Activated T-cell treated with anti-CD3 and anti-CD28 coated beads, Interleukin-2, amount 50 U/mL, for 24 hours (primary cell): ENCODE results near the gene ACTR1A.
A peak's percentile ranks its signal among the peaks of the same experiment; 100 is the strongest.
"Not testable (repeated sequence)": the region's sequence is repeated elsewhere in the genome, so short reads cannot be mapped to it uniquely, and the experiment has no call there.

ENCODE experiments used
- DNase-seq: peaks from one replicate; pipeline ENCODE4 v3.0.0-alpha.2; 2020
- H3K27ac Mint-ChIP-seq: 2 replicates; pipeline ENCODE4 v1.8.0; 2020; ENCODE audit warnings: mild to moderate bottlenecking, mixed read lengths
- H3K27me3 Mint-ChIP-seq: 2 replicates; pipeline ENCODE4 v1.8.0; 2020; ENCODE audit warnings: mixed read lengths
- H3K36me3 Mint-ChIP-seq: 2 replicates; pipeline ENCODE4 v1.8.0; 2020; ENCODE audit warnings: low read depth, mixed read lengths
- H3K4me1 Mint-ChIP-seq: 2 replicates; pipeline ENCODE4 v1.8.0; 2020; ENCODE audit warnings: low read depth, mixed read lengths
- H3K4me3 Mint-ChIP-seq: 2 replicates; pipeline ENCODE4 v1.8.0; 2020; ENCODE audit warnings: mild to moderate bottlenecking, moderate library complexity, mixed read lengths
- H3K9me3 Mint-ChIP-seq: 2 replicates; pipeline ENCODE4 v1.8.0; 2020; ENCODE audit warnings: mixed read lengths

The ACTR1A gene

DNA sequence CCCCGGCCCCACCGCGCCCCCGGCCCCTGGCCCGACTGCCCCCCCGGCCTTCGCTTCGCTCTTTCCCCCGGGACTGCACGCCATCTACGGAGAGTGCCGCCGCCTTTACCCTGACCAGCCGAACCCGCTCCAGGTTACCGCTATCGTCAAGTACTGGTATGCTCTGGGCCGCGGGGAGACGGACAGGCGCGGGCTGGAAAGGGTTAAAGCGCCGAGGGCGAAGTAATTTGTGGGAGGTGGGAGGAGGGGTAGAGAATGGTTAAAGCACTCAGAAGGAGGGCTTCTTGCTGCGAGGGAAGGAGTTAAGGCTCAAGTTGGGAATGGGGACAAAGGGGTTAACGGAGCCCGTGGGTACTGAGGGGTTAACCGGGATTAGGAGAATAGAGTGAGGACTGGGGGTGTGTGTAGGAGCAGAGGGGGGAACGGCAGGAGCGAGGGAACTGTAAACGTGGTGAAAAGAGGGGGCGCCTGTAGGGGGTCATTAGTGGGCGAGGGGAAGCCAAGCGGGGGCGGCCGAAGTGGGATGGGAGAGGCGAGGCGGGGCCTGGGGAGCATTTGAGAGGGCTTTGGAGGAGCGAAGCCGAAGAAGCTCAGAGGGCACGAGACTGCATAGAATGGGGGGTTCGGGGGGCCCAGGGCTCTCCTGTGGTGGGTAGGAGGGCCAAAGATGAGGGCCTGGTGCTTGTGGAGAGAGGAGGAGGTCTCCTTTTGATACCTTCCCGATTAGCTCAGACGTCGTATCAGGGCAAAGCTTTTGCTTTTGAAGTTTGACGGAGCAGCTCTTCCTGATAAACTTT, 1.9 kb upstream of the ACTR1A start:
- no peaks in the 10 kb centered on the region for H3K9me3 Mint-ChIP-seq
- H3K4me1 Mint-ChIP-seq = peaks cover 31% of the 10 kb centered on the region
- H3K36me3 Mint-ChIP-seq = peaks cover 29% of the 10 kb centered on the region
- H3K4me3 Mint-ChIP-seq = peak overlapping the region; percentile 90
- H3K27ac Mint-ChIP-seq = peak overlapping the region; percentile 89
- H3K27me3 Mint-ChIP-seq = no peaks in the 10 kb centered on the region
- DNase-seq = peak; percentile 45

DNA sequence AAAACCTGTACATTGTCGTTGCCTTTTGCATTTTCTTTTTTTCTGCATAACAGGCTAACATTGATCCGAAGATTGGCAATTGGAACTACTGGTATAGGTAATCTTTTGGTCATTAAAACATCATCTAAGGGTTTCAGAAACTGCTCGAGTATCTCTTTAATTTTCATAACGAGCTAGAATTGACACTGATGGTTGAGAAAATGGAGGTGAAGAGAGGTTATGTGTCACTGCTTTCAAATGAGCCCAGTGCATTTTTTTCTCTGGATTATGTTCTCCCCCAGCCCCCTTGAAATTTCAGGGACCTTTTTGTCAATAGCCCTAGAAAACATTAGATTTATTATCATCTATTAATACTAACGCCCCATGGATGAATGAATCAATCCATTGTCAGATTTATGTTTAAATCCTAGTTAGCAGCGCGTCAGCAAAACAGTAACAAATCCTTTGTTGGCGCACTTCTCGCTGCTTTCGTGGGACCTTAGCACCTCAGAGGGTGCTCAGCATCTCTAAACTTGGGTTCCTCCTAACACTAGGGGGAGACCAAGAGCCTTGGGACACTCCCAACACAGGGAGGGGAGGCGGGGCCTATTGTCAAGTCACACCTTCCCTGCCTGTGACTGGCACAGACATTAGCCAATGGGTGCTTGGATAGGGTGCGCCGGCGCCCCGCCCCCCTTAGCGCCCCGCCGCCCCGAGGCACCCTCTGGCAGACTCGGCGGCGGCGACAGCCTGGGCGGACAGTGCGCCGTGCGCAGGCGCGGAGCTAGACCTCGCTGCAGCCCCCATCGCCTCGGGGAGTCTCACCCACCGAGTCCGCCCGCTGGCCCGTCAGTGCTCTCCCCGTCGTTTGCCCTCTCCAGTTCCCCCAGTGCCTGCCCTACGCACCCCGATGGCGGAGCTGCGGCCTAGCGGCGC, 1.0 kb upstream of the ACTR1A start, which contains the start of gene SUFU:
Gene SUFU (plus strand): TSS at position 709 of the 915 bp plus-strand sequence. CDS start 181 bp downstream, at position 890.
- Mint-ChIP-seq H3K27ac (peak within 1 kb of the TSS; percentile 89), H3K4me3 (peak within 1 kb of the TSS; percentile 90), H3K9me3 (no peaks in the 10 kb centered on the region), H3K36me3 (peaks cover 33% of the 10 kb centered on the region), H3K4me1 (peaks cover 35% of the 10 kb centered on the region), H3K27me3 (no peaks in the 10 kb centered on the region)
- peak; percentile 99 for DNase-seq

DNA sequence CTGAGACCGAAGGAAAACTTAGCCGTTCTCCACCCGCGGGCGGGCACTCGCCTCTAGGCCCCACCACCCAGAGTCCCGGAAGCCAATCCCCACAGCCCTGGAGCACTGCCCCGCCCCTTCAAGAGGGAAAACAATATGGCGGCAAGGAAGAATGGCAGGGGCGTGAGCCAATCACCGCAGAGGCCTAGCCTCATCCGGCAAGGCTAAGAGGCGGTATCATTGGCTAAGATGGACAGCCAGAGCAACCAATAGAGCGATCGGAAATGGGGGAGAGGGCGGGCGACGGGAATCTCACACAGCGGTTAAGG, 529 bp downstream of the ACTR1A start:
- Mint-ChIP-seq H3K4me3 (no peak overlapping the region), H3K4me1 (peaks cover 37% of the 10 kb centered on the region), H3K27me3 (no peaks in the 10 kb centered on the region), H3K27ac (no peak overlapping the region), H3K9me3 (no peaks in the 10 kb centered on the region), H3K36me3 (peaks cover 31% of the 10 kb centered on the region)
- DNase-seq = peak; percentile 98

DNA sequence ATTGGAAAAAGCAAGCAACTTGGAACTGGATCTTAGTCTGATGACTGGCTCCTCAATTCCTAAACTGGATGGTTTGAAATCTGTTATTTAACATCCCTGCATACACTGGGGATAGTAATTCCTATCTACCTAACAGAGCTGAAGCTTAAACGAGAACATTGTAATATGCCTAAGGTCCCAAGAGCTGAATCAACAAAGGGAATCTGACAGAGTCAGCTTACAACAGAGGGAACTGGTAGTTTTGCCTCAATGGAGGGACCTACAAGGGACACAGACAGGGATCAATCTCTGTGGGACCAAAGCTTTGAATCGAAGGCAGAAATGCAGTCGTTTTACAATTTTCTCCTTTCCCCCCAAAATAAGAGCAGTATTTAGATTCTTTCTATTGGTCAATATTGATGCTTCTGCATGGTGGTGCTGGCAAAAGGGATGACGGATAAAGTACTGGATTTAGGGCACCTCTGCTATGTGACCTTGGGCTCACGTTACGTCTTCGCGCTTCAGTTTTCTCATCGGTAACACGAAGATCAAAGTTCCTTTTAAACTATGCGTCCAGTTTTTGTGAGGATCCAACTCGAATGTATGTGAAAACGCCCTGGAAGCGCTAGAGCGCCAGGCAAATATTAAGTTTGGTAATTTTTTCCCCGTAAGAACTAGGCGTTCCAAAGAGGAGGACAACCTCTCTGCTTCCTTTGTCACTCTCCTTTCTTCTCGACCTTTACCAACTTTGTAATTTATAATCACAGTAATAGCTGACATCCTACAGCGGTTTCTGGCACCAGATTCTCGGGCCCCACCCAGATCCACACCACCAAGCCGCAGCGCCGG, 1.1 kb downstream of the ACTR1A start:
- DNase-seq = no peak
- H3K4me3 Mint-ChIP-seq = no peak overlapping the region
- no peak overlapping the region for H3K27ac Mint-ChIP-seq
- no peaks in the 10 kb centered on the region for H3K9me3 Mint-ChIP-seq
- H3K36me3 Mint-ChIP-seq = peaks cover 27% of the 10 kb centered on the region
- H3K4me1 Mint-ChIP-seq = peaks cover 37% of the 10 kb centered on the region
- H3K27me3 Mint-ChIP-seq = no peaks in the 10 kb centered on the region

DNA sequence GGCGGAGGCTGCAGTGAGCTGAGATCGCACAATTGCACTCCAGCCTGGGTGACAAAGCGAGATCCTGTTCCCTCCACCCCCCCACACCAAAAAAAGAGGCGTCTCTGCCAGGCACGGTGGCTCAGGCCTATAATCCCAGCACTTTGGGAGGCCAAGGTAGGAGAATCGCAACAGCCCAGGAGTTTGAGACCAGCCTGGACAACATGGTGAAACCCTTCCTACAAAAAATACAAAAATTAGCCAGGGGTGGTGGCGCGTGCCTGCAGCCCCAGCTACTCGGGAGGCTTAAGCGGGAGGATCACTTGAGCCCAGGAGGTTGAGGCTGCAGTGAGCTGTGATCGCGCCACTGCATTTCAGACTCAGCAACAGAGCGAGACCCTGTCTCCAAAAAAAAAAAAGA, 1.8 kb downstream of the ACTR1A start:
- not testable (repeated sequence) for H3K27me3 Mint-ChIP-seq, H3K27ac Mint-ChIP-seq, DNase-seq, H3K4me3 Mint-ChIP-seq, H3K9me3 Mint-ChIP-seq
- Mint-ChIP-seq H3K36me3 (peaks cover 26% of the 10 kb centered on the region), H3K4me1 (peaks cover 38% of the 10 kb centered on the region)

DNA sequence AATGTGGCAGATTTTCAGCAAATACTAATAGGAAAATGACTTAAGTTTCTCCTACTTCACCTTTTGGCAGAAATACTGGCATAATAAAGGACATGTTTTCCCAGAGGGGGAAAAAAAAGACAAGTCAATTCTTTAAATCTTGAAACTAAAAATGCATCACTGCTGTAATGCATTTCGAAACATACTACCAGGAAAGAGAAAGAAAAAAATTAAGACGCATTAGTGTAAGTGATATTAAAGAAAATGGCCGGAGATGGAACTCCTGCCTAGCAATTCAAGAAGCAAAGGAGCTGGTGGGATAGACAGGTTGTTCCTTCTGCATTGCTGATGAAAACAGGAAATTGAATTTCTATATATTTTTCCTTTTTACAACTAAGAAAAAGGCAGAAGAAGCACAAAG, 3.2 kb downstream of the ACTR1A start:
- Mint-ChIP-seq H3K36me3 (peaks cover 25% of the 10 kb centered on the region), H3K9me3 (no peaks in the 10 kb centered on the region), H3K27me3 (no peaks in the 10 kb centered on the region), H3K4me1 (peaks cover 29% of the 10 kb centered on the region), H3K27ac (no peak overlapping the region), H3K4me3 (no peak overlapping the region)
- no peak for DNase-seq

DNA sequence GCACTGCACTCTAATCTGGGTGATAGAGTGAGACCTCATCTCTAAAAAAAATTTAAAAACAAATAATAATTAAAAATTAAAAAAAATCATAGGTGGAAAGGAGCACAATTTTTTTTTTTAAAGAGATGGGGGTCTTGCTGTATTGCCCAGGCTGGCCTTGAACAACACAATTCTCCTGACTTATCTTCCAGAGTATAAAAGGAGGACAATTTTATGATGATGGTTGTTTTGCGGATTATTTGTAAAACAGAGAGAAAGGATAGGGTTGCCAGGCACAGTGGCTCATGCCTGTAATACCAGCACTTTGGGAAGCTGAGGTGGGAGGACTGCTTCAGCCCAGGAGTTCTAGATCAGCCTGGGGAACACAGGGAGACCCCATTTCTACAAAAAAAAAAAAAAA, 5.0 kb downstream of the ACTR1A start:
- peaks cover 43% of the 10 kb centered on the region for H3K4me1 Mint-ChIP-seq
- no peak overlapping the region for H3K4me3 Mint-ChIP-seq
- H3K27ac Mint-ChIP-seq = no peak overlapping the region
- H3K9me3 Mint-ChIP-seq = no peaks in the 10 kb centered on the region
- DNase-seq = no peak
- H3K27me3 Mint-ChIP-seq = no peaks in the 10 kb centered on the region
- H3K36me3 Mint-ChIP-seq = peaks cover 37% of the 10 kb centered on the region

DNA sequence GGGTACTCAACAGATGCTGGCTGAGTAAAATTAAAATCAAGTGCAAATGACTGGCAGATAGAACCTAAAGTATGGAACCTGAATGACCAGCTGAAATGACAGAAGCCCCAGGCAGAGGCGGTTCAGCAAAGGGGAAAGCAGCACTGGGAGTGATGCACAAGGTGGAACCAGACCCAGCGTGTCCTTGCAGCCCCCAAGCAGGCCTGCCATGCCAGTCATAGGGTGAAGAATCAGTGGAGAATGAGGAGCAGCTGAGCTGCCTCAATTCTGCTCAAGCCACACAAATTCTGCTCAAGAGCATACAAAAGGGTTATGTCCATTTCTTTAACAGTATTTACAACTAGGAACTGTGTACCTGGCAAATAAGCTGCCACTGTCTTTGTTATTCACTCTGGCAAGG, 8.7 kb downstream of the ACTR1A start:
- Mint-ChIP-seq H3K4me3 (no peak overlapping the region), H3K4me1 (peaks cover 35% of the 10 kb centered on the region), H3K27ac (no peak overlapping the region), H3K9me3 (no peaks in the 10 kb centered on the region), H3K36me3 (peaks cover 59% of the 10 kb centered on the region), H3K27me3 (no peaks in the 10 kb centered on the region)
- no peak for DNase-seq

DNA sequence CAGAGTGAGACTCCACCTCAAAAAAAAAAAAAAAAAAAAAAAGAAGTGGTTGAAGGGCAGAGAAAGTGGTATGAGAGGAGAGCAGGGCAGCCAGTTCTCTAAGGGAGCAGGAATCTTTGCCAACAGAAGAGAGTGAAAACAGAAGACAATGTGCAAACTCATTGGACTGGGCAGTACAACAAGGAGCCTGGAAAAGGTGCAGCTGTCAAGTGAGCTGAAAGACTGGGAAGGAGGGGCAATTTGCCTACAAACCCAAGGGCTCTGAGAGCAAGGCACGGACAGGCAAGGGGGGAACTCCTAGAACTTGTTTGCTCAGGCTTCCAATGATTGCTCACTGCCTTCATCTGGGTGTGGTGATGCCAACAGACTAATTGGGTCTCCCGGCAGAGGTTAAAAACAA, 9.5 kb downstream of the ACTR1A start:
- Mint-ChIP-seq H3K4me1 (peaks cover 28% of the 10 kb centered on the region), H3K4me3 (no peak overlapping the region), H3K27me3 (no peaks in the 10 kb centered on the region), H3K36me3 (peaks cover 64% of the 10 kb centered on the region), H3K9me3 (no peaks in the 10 kb centered on the region), H3K27ac (peak overlapping the region; percentile 77)
- no peak for DNase-seq

DNA sequence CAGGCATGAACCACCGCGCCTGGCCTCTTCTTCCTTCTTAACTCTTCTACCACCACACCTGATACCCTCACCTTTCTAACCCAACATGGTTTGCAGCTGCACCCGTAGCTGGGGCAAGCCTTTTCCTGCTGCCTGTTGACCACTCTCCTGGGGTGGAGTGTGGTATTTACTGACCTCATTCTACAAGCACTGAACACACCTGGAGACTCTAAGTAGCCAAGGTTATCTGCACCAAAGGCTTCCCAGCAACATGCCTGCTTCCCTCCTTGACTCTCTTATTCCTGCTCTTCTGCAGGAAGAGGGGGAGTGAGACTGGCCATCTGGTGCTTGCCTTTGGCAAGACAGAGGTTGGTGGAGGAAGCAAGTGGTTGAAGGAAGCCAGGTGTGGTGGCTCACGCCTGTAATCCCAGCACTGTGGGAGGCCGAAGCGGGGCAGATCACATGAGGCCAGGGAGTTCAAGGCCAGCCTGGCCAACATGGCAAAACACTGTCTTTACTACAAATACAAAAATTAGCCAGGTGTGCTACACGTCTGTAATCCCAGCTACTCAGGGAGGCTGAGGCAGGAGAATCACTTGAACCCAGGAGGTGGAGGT, 10.1 kb downstream of the ACTR1A start:
- H3K4me1 Mint-ChIP-seq = peaks cover 26% of the 10 kb centered on the region
- H3K36me3 Mint-ChIP-seq = peaks cover 68% of the 10 kb centered on the region
- DNase-seq = no peak
- no peaks in the 10 kb centered on the region for H3K9me3 Mint-ChIP-seq
- no peaks in the 10 kb centered on the region for H3K27me3 Mint-ChIP-seq
- H3K4me3 Mint-ChIP-seq = no peak overlapping the region
- peak overlapping the region; percentile 49 for H3K27ac Mint-ChIP-seq

DNA sequence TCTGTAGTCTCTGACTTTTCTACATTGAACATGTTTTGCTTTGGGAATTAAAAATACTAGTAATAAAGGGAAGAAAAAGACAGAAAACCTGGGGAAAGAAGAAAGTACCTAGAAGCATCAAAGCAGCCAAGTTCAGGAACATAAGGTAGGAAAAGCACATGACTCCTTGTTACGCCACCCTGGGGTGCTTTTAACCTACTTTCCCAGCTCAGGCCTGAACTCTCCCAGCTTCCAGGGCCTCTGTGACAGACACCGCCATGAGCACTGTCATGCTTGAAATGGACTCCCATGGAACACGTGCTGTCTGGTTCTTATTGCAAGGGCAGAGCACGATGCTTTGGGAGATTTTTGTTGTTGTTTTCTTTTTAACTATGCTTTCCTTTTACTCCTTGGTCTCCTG, 11.4 kb downstream of the ACTR1A start:
- Mint-ChIP-seq H3K27ac (peak overlapping the region; percentile 23), H3K9me3 (no peaks in the 10 kb centered on the region), H3K4me3 (no peak overlapping the region), H3K27me3 (no peaks in the 10 kb centered on the region), H3K4me1 (peaks cover 19% of the 10 kb centered on the region), H3K36me3 (peaks cover 79% of the 10 kb centered on the region)
- no peak for DNase-seq

DNA sequence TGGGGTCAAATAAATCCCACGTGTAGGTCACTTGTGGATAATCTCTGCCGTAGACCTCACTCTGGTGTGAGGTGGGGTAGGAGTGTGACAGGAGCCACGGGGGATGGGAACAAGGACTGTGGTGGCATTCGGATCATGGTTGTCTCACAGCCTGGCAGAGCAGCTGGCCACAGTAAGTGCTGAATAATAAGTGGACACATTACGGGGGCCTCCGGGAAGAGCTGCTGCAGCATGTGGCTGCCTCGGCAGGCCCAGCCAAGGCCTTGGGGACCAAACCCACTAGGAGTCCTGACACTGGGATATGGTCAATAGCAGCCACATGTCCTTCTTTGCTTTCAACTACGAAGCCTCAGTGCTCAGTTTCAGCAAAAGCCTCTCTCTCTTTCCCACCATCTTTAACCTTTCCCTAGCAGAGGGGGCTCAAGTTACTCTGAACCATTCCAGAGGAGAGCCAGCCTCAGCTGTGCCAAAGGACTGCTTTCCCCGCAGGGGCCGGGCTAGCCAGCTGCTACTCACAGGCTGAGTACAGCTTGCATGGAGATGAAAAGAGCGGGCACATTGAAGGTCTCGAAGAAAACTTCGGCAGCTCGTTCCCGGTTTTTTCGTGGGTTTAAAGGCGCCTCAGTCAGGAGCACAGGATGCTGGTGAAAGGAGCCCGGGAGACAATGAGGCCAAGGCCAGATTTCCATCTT, 17.3 kb downstream of the ACTR1A start:
- Mint-ChIP-seq H3K27ac (peak overlapping the region; percentile 64), H3K36me3 (peaks cover 98% of the 10 kb centered on the region), H3K4me1 (no peaks in the 10 kb centered on the region), H3K4me3 (no peak overlapping the region), H3K9me3 (no peaks in the 10 kb centered on the region), H3K27me3 (no peaks in the 10 kb centered on the region)
- DNase-seq = no peak

DNA sequence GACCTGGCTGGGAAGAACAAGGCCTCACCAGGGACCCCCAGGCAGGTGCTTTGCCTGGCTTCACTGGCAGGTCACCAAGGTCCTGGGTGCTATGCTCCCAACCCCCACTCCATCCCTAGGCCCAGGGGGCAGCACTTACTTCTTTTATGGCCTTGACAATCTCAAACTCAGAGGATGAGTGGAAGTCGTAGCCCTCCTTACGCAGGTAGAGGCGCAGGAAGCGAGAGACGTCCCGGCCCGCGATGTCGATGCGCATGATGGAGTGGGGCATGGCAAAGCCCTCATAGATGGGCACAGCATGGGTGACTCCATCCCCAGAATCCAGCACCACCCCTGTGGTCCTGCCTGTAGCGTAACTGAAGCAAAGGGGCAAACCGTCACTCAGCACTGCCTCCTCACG, 18.5 kb downstream of the ACTR1A start:
- no peaks in the 10 kb centered on the region for H3K9me3 Mint-ChIP-seq
- no peak for DNase-seq
- peaks cover 3% of the 10 kb centered on the region for H3K4me1 Mint-ChIP-seq
- peaks cover 100% of the 10 kb centered on the region for H3K36me3 Mint-ChIP-seq
- no peaks in the 10 kb centered on the region for H3K27me3 Mint-ChIP-seq
- no peak overlapping the region for H3K4me3 Mint-ChIP-seq
- H3K27ac Mint-ChIP-seq = peak overlapping the region; percentile 40
